22Rv1 (cell line): Measurements from ENCODE around the gene CDK15.

Experiments used
- ZFX ChIP-seq: fragments of 450-650 bp; IDR thresholded peaks from 2 replicates; pipeline ENCODE4 v1.6.1; 2017; ENCODE audit warnings: antibody characterized with exemption, borderline replicate concordance
- TF ChIP-seq, protein P1 (sequence below): fragments of 450-650 bp; IDR thresholded peaks from 2 replicates; pipeline ENCODE4 v1.5.1; 2017; ENCODE audit warnings: mild to moderate bottlenecking

DNA sequence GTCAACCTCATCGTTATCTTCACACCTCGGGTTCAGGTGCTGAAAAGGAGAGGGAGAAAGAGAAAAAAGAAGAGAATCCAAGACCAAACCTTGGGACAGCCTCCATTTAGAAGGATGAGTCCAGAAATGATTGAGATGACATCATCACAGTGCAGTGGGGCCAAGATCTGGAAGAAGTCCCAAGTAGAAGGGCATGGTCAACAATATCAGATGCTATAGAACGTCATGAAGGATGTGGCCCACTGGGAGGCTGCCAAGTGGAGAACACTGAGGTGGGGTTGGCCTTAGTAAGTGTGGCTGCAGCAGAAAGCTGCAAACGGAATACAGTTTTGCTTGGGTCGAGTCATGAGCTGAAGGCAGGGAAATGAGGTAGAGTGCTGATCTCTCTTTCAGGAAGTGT is 136.2 kb downstream of the CDK15 start:
- TF ChIP-seq, protein P1, sequence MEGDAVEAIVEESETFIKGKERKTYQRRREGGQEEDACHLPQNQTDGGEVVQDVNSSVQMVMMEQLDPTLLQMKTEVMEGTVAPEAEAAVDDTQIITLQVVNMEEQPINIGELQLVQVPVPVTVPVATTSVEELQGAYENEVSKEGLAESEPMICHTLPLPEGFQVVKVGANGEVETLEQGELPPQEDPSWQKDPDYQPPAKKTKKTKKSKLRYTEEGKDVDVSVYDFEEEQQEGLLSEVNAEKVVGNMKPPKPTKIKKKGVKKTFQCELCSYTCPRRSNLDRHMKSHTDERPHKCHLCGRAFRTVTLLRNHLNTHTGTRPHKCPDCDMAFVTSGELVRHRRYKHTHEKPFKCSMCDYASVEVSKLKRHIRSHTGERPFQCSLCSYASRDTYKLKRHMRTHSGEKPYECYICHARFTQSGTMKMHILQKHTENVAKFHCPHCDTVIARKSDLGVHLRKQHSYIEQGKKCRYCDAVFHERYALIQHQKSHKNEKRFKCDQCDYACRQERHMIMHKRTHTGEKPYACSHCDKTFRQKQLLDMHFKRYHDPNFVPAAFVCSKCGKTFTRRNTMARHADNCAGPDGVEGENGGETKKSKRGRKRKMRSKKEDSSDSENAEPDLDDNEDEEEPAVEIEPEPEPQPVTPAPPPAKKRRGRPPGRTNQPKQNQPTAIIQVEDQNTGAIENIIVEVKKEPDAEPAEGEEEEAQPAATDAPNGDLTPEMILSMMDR, result no peak
- TF ChIP-seq ZFX, result no peak
